Breast epithelium (tissue), 4 donors: Measurements from ENCODE around the gene ELAC1. TPM values are rescaled to one million over a fixed set of nuclear protein-coding genes. Genes with fewer than 3 reads are reported as not detected.
"Not testable (repeated sequence)": the region's sequence is repeated elsewhere in the genome, so short reads cannot be mapped to it uniquely, and the experiment has no call there.

Experiments used
- DNase-seq, 2 donors: peaks; one replicate each; pipeline ENCODE4 v3.0.0-alpha.2; 2019; ENCODE audit warnings: low spot score in 2 of 2
- H3K27ac ChIP-seq, 2 donors: fragments of 200-600 bp; sonication (generic) in 1 of 2; one replicate each; pipeline ENCODE4 v1.5.1; 2016 to 2019; ENCODE audit warnings: mild to moderate bottlenecking in 1 of 2
- H3K27me3 ChIP-seq, 2 donors: fragments of 200-600 bp; sonication (generic) in 1 of 2; one replicate each; pipeline versions ENCODE4 v1.5.1 to v1.6.0; 2017 to 2019; ENCODE audit warnings: control low read depth in 1 of 2, mild to moderate bottlenecking in 1 of 2
- H3K36me3 ChIP-seq: fragments of 200-600 bp; one replicate; pipeline ENCODE4 v1.5.1; 2019
- H3K4me1 ChIP-seq, 2 donors: fragments of 200-600 bp; sonication (generic); one replicate each; pipeline ENCODE4 v1.5.1; 2016 to 2019; ENCODE audit warnings: control low read depth in 1 of 2
- H3K4me3 ChIP-seq, 3 donors: fragments of 200-600 bp; sonication (generic); 1 replicate in 2 of 3; 2 replicates in 1 of 3; pipeline ENCODE4 v1.5.1; 2016 to 2019; ENCODE audit warnings: mild to moderate bottlenecking in 3 of 3, moderate library complexity in 2 of 3
- H3K9me3 ChIP-seq, 2 donors: fragments of 200-600 bp; sonication (generic) in 1 of 2; one replicate each; pipeline ENCODE4 v1.5.1; 2016 to 2019; ENCODE audit warnings: control low read depth in 1 of 2
- CTCF ChIP-seq, 3 donors: fragments of 450-650 bp; IDR thresholded peaks; one replicate each; pipeline ENCODE4 v1.5.1; 2016 to 2017; ENCODE audit warnings: antibody characterized with exemption in 3 of 3, mild to moderate bottlenecking in 3 of 3, moderate library complexity in 3 of 3
- POLR2A ChIP-seq: fragments of 450-650 bp; IDR thresholded peaks from one replicate; pipeline ENCODE4 v1.6.1; 2016; ENCODE audit warnings: antibody characterized with exemption, mild to moderate bottlenecking, moderate library complexity
- POLR2AphosphoS5 ChIP-seq, 3 donors: sonication (generic); formaldehyde crosslinking; IDR thresholded peaks; one replicate each; pipeline ENCODE4 v1.6.1; 2017; ENCODE audit warnings: antibody characterized with exemption in 3 of 3
- intact Hi-C: fragments of 100-400 bp; cut with DNase I; formaldehyde crosslinking; loops from one replicate; pipeline ENCODE4 v1.15.1; 2023; ENCODE audit warnings: low total_unique reads
- total RNA-seq, 3 donors: library from RNA; depleted of rRNA; stranded (reverse); fragments of >200 nt; gene quantifications; one replicate each; pipeline ENCODE4 v1.1.0, GENCODE V29; 2016

The ELAC1 gene
- total RNA-seq, 3 donors from 2014 or later, result 4.8 to 6.9 (median 5.8) TPM

- intact Hi-C loops, result no loop called here
- Histone ChIP-seq H3K27ac (no peak overlapping the region), H3K36me3 (no peaks in the 10 kb centered on the region), H3K4me1 (no peaks in the 10 kb centered on the region), H3K27me3 (no peaks in the 10 kb centered on the region), H3K4me3 (no peak overlapping the region), H3K9me3 (no peaks in the 10 kb centered on the region)
- TF ChIP-seq CTCF (IDR thresholded peaks at IDR 0.05) (no peak), POLR2AphosphoS5 (IDR thresholded peaks at IDR 0.05) (no peak), POLR2A (no peak)
- DNase-seq, result no peak
Observed at GRCh38 chr18:50992351-50992762, 24.5 kb downstream of the ELAC1 start.

GRCh38 chr18:50994031-50994430 lies 26.2 kb downstream of the ELAC1 start:
- Histone ChIP-seq H3K9me3 (no peaks in the 10 kb centered on the region), H3K4me1 (no peaks in the 10 kb centered on the region), H3K4me3 (no peak overlapping the region), H3K27ac (no peak overlapping the region), H3K27me3 (no peaks in the 10 kb centered on the region), H3K36me3 (no peaks in the 10 kb centered on the region)
- TF ChIP-seq CTCF (IDR thresholded peaks at IDR 0.05) (no peak), POLR2A (no peak), POLR2AphosphoS5 (IDR thresholded peaks at IDR 0.05) (no peak)
- DNase-seq, result no peak
- intact Hi-C loops, result no loop called here

GRCh38 chr18:51003174-51003573 lies 35.3 kb downstream of the ELAC1 start:
- H3K4me1 ChIP-seq, H3K4me3 ChIP-seq, H3K27me3 ChIP-seq, DNase-seq, H3K36me3 ChIP-seq, intact Hi-C loops, H3K9me3 ChIP-seq, H3K27ac ChIP-seq: not testable (repeated sequence)

- H3K27me3 ChIP-seq, result no peaks in the 10 kb centered on the region
- TF ChIP-seq CTCF (IDR thresholded peaks at IDR 0.05), result no peak
- no peak for TF ChIP-seq POLR2AphosphoS5 (IDR thresholded peaks at IDR 0.05)
- TF ChIP-seq POLR2A, result no peak
- no peak overlapping the region for H3K27ac ChIP-seq
- intact Hi-C loops, result no loop called here
- H3K36me3 ChIP-seq, result no peaks in the 10 kb centered on the region
- no peaks in the 10 kb centered on the region for H3K4me1 ChIP-seq
- no peaks in the 10 kb centered on the region for H3K9me3 ChIP-seq
- H3K4me3 ChIP-seq, result no peak overlapping the region
- no peak for DNase-seq
Observed at GRCh38 chr18:51006061-51006818, 38.4 kb downstream of the ELAC1 start.

GRCh38 chr18:51006948-51007789 lies 39.3 kb downstream of the ELAC1 start:
- intact Hi-C loops, result no loop called here
- TF ChIP-seq POLR2AphosphoS5 (IDR thresholded peaks at IDR 0.05), result no peak
- TF ChIP-seq POLR2A, result no peak
- TF ChIP-seq CTCF (IDR thresholded peaks at IDR 0.05), result no peak
- Histone ChIP-seq H3K9me3 (no peaks in the 10 kb centered on the region), H3K4me1 (no peaks in the 10 kb centered on the region), H3K27me3 (no peaks in the 10 kb centered on the region), H3K36me3 (no peaks in the 10 kb centered on the region), H3K4me3 (no peak overlapping the region), H3K27ac (no peak overlapping the region)
- DNase-seq, result no peak
